Measurements from ENCODE around the gene METTL27. TPM values are rescaled to one million over a fixed set of nuclear protein-coding genes. Genes with fewer than 3 reads are reported as not detected.
"Not testable (repeated sequence)": the region's sequence is repeated elsewhere in the genome, so short reads cannot be mapped to it uniquely, and the experiment has no call there.

Gene METTL27
- total and polyA plus RNA-seq, 8 donors, result 0.80 to 4.8 (median 2.0) TPM; not detected in 4

DNA sequence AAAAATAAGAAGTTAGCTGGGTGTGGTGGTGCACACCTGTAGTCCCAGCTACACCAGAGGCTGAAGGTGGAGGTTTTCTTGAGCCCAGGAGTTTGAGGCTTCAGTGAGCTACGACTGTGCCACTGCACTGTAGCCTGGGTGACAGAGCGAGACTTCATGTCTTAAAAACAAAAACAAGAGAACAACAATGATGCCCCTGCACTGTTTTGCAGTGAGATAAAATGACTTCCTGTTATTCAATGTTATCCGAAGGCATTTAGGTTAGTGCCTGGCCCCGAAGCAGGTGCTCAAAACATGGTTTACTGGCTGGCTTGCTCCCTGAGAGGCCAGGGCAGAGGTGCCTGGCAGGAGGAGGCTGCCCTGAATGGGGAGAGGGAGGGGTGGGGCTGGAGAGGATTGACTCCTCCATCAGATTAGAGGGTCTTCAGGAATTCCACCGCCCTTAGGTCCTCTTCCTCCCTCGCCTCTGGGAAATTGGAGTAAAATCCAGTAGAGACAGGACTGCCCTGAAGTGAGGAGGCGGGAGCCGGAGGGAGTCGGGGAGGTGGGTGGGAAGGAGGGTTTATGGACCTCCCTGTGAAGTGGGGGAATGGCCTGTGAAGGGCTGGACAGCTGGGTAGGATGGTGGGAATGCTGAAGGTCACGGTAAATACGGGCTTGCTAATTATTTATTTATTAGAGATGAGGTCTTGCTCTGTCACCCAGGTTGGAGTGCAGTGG, 18.3 kb downstream of the METTL27 start:
- H3K4me3 ChIP-seq, result no peak overlapping the region
- no peaks in the 10 kb centered on the region for H3K36me3 ChIP-seq
- DNase-seq, result no peak
- H3K27ac ChIP-seq, result no peak overlapping the region
- intact Hi-C loops (cut with DNase I; ENCODE audit: low total_unique reads), result no loop called here
- H3K9me3 ChIP-seq, result no peaks in the 10 kb centered on the region
- TF ChIP-seq EP300 (IDR thresholded peaks at IDR 0.05) (no peak), POLR2A (IDR thresholded peaks at IDR 0.05) (no peak)
- peaks cover 0 to 21% (median 0%) of the 10 kb centered on the region in 3 donors for H3K27me3 ChIP-seq
- 83 to 89% (median 85%) methylated on average over 11 of the region's 11 CpGs for WGBS, 5 donors
- peaks cover 12 to 40% (median 24%) of the 10 kb centered on the region in 4 donors for H3K4me1 ChIP-seq

DNA sequence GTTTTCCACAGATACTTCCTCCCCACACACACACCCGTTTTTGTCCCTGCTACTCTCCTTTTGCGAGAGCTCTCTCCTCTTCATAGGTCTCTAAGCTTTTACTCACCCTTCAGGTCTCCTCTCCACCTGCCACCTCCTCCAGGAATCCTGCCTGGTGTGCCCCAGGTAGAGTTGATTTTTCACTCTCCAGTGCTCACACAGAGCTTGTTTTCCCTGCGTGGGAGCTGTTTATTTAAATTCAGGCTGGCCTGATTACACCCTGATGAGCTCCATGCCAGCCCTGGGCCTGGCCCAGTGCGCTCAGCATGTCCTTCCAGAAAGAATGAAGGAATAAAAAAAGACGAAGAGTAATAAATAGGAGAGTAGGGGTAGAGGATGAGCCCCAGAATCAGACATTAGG, 19.1 kb downstream of the METTL27 start:
- H3K4me1 ChIP-seq, result peaks cover 10 to 32% (median 17%) of the 10 kb centered on the region in 4 donors
- 66 to 76% (median 74%) methylated on average over 5 of the region's 5 CpGs for whole genome bisulfite sequencing, 5 donors
- intact Hi-C loops (cut with DNase I; ENCODE audit: low total_unique reads), result no loop called here
- no peaks in the 10 kb centered on the region for H3K9me3 ChIP-seq
- H3K4me3 ChIP-seq, result no peak overlapping the region
- no peaks in the 10 kb centered on the region for H3K36me3 ChIP-seq
- DNase-seq, result no peak
- peaks cover 0 to 14% (median 0%) of the 10 kb centered on the region in 3 donors for H3K27me3 ChIP-seq
- TF ChIP-seq POLR2AphosphoS5 (IDR thresholded peaks at IDR 0.05), result no peak
- TF ChIP-seq POLR2A (IDR thresholded peaks at IDR 0.05), result no peak
- TF ChIP-seq, protein P1, sequence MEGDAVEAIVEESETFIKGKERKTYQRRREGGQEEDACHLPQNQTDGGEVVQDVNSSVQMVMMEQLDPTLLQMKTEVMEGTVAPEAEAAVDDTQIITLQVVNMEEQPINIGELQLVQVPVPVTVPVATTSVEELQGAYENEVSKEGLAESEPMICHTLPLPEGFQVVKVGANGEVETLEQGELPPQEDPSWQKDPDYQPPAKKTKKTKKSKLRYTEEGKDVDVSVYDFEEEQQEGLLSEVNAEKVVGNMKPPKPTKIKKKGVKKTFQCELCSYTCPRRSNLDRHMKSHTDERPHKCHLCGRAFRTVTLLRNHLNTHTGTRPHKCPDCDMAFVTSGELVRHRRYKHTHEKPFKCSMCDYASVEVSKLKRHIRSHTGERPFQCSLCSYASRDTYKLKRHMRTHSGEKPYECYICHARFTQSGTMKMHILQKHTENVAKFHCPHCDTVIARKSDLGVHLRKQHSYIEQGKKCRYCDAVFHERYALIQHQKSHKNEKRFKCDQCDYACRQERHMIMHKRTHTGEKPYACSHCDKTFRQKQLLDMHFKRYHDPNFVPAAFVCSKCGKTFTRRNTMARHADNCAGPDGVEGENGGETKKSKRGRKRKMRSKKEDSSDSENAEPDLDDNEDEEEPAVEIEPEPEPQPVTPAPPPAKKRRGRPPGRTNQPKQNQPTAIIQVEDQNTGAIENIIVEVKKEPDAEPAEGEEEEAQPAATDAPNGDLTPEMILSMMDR (IDR thresholded peaks at IDR 0.05), result no peak
- TF ChIP-seq EP300 (IDR thresholded peaks at IDR 0.05), result no peak
- H3K27ac ChIP-seq, result no peak overlapping the region

DNA sequence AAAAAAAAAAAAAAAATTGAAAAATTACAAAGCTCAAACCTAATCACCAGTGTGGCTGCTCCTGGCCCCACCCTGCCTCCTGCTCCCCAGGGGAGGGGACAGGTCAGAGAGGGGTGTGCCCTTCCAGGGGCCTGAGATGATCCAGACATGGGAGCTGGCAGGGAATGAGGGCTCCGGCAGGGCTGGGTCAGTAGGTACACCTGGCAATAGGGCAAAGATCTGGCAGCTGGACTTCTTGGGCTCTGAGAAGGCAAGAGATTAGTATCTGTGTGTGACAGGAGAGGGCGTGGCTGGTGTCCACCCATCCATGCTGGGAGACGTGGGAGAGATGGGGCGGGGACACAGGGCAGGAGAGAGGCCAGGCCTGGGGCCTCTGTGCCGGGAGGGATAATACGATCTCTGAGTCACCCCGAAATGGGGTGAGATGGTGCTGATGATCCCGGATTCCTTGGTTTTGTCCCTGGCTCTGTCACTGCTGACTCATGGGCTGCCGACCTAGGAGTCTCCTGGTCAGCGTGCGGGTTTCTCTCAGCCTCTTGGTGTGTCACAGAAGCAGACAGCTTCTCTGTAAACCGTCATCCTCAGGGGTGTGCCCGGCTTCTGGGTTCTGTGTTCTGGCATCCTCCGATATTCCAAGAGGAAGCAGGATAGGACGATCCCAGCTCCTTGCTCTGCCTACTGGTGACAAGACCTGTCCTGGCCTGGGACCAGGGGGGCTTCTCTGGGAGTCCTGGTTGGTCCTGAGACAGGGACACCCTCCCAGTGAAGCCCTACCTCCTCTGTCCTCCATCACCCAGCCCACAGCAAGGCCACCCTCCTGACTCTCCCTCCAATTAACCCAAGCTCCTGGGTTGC, 19.8 kb downstream of the METTL27 start:
- DNase-seq, result peak in 1 of 2 donors; percentile 78
- no peak overlapping the region for H3K4me3 ChIP-seq
- 50 to 65% (median 56%) methylated on average over 15 of the region's 15 CpGs for WGBS, 5 donors
- TF ChIP-seq POLR2AphosphoS5 (IDR thresholded peaks at IDR 0.05) (no peak), POLR2A (IDR thresholded peaks at IDR 0.05) (no peak), EP300 (IDR thresholded peaks at IDR 0.05) (no peak)
- TF ChIP-seq, protein P1 (IDR thresholded peaks at IDR 0.05), result no peak
- intact Hi-C loops (cut with DNase I; ENCODE audit: low total_unique reads), result no loop called here
- no peak overlapping the region for H3K27ac ChIP-seq
- peaks cover 5 to 25% (median 10%) of the 10 kb centered on the region in 4 donors for H3K4me1 ChIP-seq
- peaks cover 0 to 14% (median 0%) of the 10 kb centered on the region in 3 donors for H3K27me3 ChIP-seq
- H3K36me3 ChIP-seq, result no peaks in the 10 kb centered on the region
- H3K9me3 ChIP-seq, result no peaks in the 10 kb centered on the region

DNA sequence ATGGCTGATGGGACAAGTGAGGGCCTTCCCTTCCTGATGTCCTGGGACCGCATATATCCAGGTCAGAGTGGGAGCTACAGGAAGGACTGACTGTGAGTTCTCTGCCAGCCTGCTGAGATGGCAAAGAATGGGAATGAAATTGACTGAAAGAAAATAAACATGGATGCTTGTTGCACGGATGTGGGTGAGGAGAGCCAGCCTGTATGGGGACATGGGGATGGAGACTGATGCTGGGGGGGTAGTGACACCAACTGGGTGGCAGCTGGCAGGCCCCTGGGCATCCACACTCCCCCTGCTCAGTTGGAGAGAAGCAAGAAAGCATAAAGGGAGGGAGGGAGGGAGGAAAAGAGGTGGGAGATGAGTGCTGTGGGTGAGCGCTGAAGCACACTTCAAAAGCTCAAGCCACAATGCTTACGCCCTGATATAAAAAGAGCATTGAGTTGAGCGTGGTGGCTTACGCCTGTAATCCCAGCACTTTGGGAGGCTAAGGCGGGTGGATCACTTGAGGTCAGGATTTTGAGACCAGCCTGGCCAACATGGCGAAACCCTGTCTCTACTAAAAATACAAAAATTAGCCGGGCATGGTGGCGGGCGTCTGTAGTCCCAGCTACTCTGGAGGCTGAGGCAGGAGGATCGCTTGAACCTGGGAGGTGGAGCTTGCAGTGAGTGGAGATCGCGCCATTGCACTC, 20.6 kb downstream of the METTL27 start:
- intact Hi-C loops (cut with DNase I; ENCODE audit: low total_unique reads); H3K9me3 ChIP-seq; H3K4me3 ChIP-seq; DNase-seq; H3K27ac ChIP-seq; H3K36me3 ChIP-seq: not testable (repeated sequence)
- Histone ChIP-seq H3K27me3 (peaks cover 0 to 18% (median 0%) of the 10 kb centered on the region in 3 donors), H3K4me1 (peaks cover 0 to 17% (median 2%) of the 10 kb centered on the region in 4 donors)
- 91 to 96% (median 91%) methylated on average over 14 of the region's 14 CpGs for WGBS, 5 donors

DNA sequence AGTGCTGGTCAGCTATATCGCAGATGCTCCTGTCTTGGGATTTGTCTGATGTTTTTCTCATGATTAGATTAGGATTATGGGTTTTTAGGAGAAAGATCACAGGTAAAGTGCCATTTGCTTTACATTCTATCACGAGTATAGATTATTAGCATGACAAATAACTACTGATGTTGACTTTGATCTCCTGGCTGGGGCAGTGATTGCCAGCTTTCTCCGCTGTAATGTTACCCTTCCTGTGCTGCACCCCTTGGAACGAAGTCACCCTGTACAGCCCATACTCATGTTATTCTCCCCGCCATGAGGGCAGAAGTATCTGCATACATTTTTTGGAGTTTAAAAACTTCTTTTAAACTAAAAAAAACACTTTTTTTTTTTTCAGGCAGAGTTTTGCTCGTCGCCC, 22.3 kb downstream of the METTL27 start:
- 83 to 87% (median 85%) methylated on average over 7 of the region's 7 CpGs for WGBS, 5 donors
- H3K4me1 ChIP-seq, result peaks cover 0 to 12% (median 0%) of the 10 kb centered on the region in 4 donors
- no peaks in the 10 kb centered on the region for H3K36me3 ChIP-seq
- H3K27me3 ChIP-seq, result peaks cover 0 to 28% (median 0%) of the 10 kb centered on the region in 3 donors
- no peak overlapping the region for H3K4me3 ChIP-seq
- no peak for DNase-seq
- intact Hi-C loops (cut with DNase I; ENCODE audit: low total_unique reads), result no loop called here
- H3K27ac ChIP-seq, result no peak overlapping the region
- H3K9me3 ChIP-seq, result no peaks in the 10 kb centered on the region
- TF ChIP-seq POLR2AphosphoS5 (IDR thresholded peaks at IDR 0.05) (no peak), EP300 (IDR thresholded peaks at IDR 0.05) (no peak)
- TF ChIP-seq, protein P1 (IDR thresholded peaks at IDR 0.05), result no peak

All from stomach (tissue), 9 donors.